PC-9 (cell line): Measurements from ENCODE around the gene ITGB4.

ENCODE experiments used
- CTCF ChIP-seq: fragments of 200-600 bp; sonication (generic); conservative IDR thresholded peaks from 2 replicates; pipeline ENCODE4 v1.6.1; 2017; ENCODE audit warnings: mixed run types, antibody characterized with exemption, mild to moderate bottlenecking, moderate library complexity
- EZH2 ChIP-seq: fragments of 200-600 bp; sonication (generic); IDR thresholded peaks from 2 replicates; pipeline ENCODE4 v1.8.0; 2017; ENCODE audit warnings: antibody characterized with exemption, low read depth

GRCh38 chr17:75752802-75753513 lies 31.7 kb downstream of the ITGB4 start:
- 0 out of 2 replicates have a peak, but pooled peaks have one; percentile 12 for TF ChIP-seq CTCF
- no peak for TF ChIP-seq EZH2
